RKO (cell line): ENCODE data around the gene SLC16A12.
A peak's percentile ranks its signal among the peaks of the same experiment; 100 is the strongest.

Experiments used
- DNase-seq: peaks from one replicate; pipeline ENCODE4 v3.0.0-alpha.2; 2016; ENCODE audit warnings: low spot score

Gene SLC16A12

DNA sequence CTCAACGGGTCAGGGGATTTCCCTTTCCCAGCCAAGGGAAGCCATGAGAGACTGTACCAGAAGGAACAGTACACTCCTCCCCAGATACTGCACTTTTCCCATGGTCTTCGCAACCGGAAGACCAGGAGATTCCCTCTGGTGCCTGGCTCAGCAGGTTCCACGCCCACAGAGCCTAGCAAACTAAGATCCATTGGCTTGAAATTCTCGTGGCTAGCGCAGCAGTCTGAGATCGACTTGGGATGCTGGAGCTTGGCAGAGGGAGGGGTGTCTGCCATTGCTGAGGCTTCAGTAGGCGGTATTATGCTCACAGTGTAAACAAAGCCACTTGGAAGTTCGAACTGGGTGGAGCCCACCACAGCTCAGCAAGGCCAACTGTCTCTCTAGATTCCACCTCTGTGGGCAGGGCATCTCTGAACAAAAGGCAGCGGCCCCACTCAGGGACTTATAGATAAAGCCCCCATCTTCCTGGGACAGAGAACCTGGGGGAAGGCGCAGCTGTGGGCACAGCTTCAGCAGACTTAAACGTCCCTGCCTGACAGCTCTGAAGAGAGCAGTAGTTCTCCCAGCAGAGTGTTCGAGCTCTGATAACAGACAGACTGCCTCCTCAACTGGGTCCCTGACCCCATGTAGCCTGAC, 29.6 kb downstream of the SLC16A12 start:
- DNase-seq = no peak

DNA sequence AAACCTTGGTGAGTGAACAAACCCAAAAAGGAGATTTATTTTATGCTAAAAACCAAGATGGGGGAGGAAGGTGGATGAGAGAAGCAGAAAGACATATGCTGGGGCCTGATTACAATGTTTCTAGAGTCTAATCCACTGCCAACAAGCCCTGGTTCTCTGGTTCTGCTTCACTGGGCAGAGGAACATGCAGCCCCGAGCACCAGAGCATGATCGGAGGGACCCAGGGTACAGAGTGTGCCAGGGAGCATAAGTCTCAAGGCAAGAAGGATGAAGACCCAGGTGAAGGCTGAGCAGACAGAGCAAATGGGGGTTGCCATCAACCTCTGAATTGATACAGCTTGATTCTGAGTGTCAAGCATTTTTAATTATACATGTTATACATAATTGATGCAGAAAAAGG, 30.7 kb downstream of the SLC16A12 start:
- DNase-seq = no peak

DNA sequence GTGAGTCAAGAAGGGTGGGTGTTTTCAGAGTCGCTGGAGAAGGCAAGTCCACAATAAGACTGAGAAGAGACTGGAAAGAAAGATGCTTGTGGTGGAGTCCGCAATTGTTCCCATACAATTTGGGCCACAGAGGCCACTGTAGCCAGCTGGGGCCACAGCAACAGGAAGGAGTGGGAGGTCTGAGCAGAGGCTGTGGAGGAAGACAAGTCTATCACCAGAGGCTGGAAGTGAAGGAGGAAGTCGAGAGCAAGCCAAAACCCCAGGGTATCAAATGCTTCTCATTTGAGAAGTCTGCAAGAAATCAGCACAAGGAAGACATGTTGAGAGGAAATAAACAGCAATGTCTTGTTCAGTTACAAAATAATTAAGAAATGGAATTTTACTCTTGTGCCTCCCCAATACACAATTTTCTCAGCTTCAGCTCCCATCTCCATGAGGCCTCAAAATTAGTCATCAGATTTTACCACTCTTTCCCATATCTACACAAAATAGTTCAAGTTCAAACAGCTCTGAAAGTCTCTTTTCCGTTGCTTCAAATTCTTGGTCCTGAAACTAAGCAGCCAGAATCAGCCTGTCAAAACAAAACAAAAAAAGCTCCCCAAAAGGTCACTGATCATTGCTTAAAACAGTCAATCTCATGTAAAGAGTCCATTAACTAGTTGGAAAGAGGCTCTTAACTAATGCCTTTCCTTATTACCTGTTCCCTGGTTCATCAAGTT, 31.6 kb downstream of the SLC16A12 start:
- DNase-seq = no peak

DNA sequence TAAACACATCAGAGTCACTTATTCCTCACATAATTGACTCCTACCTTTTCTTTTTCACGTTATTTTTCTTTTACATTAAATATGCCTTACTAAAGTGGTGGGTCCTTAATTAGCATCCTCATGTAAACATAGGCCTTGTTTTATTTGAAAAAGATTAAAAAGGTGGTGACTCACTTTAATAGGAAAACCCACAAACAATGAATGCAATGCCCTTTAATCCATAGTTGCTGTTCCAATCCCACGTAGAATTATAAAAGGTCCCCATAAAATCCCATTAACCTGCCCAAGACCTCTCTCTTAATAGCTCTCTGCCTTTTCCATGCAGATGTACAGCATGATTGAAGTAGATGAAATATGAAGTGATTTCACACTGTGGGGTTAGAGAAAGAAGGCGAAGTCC, 32.2 kb downstream of the SLC16A12 start:
- no peak for DNase-seq

DNA sequence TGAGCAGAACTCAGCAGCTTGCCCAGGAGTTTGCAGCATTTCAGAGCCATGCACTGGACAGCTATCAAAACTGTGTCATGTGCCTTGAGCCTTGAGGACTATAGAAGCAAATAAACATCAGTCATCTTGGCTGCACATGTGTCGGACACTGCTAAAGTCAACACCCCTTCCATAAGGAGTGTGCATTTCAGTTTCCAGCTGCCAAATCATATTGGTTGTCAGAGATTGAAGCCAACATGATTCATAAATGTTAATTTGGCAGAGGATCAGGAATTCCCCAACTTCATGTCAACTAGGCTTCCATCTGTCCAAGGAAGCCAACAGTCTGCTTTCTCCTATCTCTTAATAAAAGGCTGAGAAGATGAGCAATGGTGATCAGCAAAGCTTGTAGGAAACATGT, 32.8 kb downstream of the SLC16A12 start:
- no peak for DNase-seq

DNA sequence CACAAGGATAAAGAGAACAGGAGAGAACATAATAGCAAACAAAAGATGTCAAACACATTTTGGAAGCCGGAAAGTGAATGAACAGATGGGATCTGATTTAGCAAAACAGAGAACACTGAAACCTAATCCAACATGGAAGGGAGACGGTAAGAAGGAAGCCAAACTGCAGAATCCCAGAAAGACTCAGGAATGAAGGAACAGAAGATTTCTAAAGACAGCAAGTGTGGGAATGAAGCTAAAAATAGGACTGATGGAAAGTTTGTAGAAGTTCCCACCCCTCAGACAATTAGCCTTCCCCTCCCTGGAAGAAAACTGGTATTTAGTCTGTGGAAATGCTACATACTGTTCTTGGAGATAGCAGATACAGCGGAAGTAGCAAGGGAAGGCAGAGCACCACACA, 40.8 kb downstream of the SLC16A12 start:
- no peak for DNase-seq

DNA sequence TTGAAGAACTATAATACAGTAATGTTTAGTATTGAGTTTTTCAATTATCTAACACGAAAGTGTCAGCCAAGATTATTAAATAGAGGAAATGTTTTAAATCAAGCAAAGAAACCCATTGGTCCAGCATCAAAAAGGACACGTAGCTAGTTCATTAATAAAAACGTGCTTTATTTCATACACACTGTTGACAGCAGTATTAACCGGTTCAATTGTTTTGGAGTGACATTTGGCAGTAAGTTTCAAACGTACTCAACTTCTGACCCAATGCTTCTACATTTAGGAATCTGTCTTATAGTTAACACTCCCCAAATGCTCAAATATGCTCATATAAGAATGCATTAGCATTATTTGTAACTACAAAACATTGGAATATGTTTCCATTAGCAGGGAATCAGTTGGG, 41.3 kb downstream of the SLC16A12 start:
- no peak for DNase-seq

DNA sequence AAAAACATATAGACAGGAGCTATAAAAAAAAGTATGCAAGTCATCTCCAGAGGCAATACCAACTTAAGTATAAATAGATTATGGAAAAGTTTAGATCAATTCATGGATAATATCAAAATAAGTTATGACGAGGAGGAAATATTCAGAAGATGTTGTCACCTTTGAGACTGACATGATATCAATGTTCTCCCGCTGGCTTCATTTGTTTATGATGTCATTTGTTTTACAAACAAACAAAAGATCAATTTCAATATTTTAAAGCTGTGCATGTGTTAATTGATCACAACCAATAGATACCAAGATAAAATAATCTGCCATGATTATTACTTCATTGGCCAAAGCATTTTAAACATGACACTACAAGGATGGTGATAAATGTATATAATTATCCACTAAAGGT, 43.5 kb downstream of the SLC16A12 start:
- DNase-seq = no peak

DNA sequence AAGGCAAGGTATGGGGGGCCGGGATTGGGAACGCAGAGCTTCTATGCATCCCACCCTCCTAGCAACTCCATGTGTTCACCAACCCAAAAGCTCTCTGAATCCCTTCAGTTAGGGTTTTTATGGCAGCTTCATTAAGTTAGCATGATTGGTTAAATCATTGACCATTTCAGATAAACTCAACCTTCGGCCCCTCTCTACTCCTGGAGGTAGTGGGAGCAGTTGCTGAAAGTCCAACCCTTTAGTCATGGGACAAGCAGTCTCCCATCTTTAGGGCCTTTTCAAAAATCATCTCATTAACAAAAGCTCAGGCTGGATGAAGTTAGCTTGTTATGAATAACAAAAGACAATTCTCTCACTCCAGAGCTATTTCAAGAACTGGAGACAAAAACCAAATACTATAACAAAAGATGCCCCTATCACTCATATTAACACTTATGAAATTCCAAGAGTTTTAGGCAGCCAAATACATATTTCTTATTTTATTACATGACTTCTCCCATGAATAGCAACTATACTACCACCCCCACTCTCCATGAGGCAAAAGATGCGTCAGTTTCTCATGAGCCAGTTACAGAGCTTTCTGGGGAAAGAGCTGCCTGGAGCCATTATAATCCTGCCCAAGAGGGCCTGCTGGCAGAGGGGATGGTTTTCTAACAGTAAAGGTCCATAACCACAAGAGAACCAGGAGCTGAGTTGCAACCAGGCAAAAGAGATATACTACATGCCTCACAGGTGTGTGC, 44.6 kb downstream of the SLC16A12 start:
- DNase-seq = no peak

DNA sequence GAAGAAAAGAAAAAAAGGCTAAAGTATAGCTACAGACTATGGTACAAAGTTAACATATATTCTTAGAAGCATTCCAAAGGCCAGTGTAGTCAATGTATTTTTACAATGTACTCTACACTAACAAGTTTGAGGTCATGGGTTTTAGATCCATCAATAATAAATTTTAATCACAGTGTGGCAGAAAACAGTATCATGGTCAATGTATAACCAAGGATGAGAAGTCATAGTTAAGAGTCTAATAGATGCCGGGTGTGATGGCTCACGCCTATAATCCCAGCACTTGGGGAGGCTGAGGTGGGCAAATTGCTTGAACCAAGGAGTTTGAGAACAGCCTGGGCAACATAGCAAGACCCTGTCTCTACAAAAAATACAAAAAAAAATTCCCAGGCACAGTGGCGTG, 53.1 kb downstream of the SLC16A12 start:
- DNase-seq = no peak

DNA sequence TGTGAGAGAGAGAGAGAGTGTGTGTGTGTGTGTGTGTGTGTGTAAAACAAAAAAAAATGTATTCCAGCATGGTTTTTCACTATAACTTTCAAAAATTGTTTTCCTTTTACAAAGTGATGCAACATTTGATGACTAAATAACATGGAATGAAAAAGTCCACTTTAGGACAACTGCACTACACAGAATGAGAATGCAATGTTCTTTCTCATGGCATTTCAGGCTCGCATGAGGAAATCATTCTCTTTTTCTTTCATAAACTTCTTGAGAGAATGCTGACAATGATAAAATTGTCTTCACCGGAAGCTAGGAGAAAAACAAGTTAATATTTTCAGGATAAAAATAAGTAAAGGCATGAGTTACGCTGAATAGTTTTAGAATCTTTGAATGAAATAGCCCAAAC, 53.7 kb downstream of the SLC16A12 start:
- peak; percentile 30 for DNase-seq

DNA sequence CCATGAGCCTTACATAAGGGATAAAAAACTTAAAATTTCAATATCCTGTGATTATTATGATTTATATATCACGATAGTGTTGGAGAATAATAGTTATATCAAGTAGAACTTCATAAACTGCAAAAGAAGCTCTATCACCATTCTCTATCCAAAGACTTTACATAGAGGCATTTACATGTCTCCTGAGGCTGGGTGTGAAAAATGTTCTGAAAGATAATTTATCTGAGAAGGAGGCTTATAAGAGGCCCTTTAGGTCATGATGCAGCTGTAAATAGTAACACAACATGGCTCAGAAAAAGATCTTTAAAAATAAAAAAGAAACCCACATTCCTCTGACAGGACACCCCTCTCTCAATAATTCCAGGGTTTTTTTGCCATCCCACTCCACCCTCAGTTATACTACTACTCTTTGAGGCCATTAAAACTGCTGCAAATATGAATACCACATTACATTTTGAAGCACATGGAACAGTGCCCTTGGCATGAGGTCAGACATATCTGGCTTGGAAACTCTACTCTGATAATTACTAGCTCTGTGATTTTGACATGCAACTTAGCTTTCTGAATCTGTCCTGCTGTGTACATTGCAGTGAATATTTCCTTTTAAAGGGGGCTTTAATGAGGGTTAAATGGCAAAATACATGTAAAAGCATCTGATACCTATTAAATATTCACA, 55.5 kb downstream of the SLC16A12 start:
- DNase-seq = no peak

DNA sequence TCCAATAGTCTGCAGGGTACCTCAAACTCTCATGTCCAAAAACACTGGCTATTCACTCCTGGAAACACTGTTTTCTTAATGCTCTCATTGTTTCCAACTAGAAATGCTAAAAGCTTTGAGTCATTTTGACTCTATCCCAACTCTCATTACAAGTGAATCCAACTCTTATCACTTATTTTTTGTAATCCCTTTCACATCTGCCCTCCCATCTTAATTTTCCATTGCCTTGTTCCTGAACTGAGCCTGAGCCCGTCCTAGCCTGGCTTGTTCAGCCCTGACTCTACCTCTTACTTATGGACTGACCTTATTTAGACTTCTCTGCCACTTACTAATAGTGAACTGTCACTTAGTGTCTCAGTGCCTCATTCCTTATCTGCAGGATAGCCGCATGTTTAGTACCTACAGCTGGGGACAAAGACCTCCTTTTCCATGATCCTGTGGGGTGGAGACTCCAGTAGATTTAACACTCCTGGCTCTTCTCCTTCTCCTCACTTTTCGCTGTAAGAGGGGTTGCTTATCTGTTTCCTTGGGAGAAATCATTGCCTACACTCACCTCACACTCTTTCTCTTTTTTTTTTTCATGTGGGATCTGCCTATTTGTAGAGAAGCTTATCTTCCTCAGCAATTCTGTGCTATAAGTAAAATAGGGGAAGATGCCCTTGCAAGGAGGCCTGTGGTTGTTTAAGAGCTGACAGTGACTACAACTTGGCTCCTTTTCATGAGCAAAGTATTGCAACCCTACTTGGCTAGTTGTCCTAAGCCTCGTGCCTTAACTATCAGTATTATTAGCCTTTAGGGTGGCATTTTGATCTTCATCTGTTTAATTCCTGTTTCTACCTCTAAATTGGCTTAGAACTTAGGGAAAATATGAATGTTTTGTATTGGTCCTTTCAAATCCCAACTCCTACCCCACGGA, 56.4 kb downstream of the SLC16A12 start:
- DNase-seq = no peak

DNA sequence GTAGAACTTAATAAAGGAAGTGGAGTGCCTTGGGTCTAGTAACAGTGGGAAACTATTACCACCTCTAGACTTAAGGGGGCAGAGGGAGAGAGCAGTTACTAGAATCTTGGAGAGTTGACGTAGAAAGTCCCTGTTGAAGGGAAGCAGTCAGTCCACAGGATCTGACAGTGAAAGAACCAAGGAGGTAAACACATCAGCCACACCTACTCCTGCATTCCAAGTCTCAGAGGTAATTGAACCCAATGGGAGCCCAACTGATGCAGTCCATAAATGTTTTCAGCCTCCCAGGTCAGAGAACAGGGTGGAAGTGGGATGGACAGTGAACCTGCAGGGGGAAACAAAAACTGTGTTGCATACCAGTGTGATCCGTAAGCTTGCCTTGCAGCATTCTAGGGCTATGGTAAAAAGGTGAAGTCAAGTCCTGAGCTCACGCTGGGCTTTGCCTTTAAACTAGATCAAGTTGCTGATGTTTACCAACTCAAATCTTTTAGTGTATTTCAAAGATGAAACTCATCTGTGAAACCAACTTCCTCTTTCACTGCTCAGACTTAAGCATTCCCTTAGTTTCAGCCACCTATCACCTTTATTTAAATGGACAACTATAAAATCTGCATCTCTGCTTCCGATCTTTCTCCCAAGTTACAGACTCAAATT, 57.2 kb downstream of the SLC16A12 start:
- DNase-seq = no peak

DNA sequence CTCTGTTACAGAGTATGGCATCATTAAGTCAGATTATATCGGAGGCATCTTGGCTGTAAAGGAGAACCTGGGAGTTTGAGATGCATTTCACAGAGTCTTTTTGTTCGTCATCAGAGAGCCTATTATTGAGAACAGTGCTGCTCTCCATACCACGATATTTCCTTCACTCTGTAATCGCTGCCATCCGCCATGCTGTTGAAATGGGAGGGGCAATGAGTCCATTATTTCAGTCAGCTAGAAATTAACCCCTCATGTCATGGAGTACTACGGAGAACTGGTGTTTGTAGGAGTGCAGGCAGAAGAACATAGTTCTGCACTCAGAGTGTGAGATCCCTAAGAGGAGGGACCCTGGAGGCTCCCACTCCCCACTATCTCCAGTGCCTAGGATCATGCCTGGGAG, 59.2 kb downstream of the SLC16A12 start:
- DNase-seq = no peak

DNA sequence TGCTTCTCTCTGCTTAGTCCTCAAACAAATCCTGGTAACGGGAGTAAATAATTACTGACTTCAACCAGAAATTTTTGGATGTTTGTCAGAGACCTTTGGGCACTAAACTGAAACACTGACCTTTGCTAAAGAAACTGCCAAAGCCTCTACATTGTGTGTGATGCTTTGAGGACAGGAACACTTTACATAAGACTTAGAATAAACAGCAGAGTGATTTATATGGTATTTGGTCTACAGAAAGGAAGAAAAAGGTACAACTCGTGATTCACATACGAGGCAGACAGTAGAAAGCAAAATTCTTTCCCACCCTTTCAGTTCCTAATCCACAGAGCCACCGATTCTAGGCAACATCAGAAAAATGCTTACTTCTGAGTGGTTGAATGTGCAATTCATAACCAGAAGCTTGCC, 59.8 kb downstream of the SLC16A12 start:
- DNase-seq = no peak

DNA sequence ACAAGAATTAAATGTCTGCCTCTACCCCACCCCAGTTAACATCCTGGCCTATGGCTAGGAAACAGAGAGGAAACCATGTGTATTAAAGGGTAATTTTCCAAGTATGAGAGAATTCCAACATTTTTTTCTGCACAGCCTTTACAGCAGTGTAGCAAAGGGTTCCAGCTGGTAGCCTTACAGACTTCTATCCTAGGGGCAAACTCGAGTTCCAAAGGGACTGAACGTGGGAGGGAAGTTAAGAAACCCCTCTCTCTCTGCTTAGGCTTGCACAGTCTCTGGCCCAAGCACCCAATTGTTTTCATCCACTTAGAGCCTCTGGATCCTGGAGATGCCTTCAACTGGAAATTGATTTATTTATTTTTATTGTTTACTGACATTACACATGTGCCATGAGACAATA, 60.3 kb downstream of the SLC16A12 start:
- DNase-seq = no peak

DNA sequence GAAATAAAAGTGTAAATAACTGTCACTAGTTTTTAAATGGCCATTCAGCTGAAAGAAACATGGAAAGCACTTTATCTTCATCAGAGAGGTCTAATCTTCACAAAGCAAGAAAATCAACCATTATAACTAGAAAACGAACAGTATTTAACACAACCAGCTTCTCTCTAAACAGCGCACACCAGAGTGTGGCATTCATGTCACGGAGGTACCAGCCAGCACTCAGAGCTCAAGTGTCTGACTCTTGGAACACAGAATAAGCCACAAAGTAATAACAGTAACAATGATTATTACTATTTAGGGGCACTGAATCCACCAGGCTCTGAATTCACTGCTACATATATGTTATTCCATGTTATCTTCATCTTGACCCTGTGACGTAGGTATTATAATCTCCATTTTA, 60.9 kb downstream of the SLC16A12 start:
- no peak for DNase-seq

DNA sequence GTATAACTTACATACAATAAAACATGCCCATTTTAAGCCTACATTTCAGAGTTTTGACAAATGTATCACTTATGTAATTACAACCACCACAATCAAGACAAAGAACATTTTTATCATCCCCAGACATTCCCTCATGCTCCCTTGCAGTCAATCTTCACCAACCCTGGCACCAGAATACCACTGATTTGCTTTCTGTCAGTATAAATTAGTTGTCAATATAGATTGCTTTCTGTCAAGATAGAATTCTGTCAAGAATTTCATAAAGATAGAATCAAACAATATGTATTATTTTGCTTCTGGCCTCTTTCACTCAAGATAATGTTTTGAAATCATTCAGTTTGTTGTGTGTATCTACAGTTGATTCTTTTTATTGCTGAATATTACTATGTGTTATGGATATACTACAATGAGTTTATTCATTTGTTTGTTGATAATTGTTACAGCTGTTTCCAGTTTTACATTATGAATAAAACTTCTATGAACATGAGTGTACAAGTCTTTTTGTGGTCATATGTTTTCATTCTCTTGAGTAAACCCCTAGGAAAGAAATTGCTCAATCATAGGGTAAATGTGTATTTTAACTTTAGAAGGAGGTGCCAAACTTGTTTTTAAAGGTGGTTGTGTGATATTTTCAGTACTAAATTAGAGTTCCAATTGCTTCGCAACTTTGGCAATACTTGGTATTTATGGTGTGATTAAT, 64.1 kb downstream of the SLC16A12 start:
- DNase-seq = no peak

DNA sequence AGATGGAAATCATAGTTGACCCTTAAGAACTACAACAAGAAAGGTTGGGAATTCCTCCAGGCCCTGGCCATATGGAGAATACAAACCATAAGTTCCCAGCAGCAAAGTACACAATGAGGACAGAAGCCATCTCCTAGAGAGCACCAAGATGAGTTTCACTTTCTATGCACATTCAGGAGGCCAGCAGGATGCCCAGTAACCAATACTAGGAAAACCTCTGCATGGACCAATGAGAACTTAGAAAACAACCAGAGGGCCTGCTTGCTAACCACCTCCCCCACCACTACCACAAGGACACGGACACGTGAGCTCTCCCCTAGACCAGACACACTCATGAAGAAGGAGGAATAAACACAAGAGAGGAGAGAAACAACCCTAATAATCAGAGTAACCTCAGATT, 64.8 kb downstream of the SLC16A12 start:
- DNase-seq = no peak

DNA sequence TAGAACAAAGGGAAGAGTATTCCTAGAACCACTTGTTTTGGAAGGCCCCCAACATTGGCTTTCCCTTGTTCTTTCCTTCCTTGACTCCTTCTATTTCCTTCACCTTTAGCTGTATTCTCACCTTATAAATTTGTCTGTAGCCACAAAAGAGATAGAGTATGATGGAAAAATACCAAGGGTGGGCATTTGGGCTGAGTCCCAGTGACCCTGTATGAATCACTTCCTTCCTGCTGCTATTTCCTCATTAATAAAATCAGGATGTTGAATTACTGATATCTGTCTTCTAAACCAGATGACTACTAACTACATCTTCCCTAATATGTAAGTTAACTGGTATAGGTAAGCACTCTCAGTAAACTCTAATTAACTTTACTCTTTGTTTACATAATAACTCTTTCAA, 65.9 kb downstream of the SLC16A12 start:
- no peak for DNase-seq
